MCF 10A (cell line): Measurements from ENCODE around the gene AGMO. TPM values are rescaled to one million over a fixed set of nuclear protein-coding genes. Genes with fewer than 3 reads are reported as not detected.

Experiments
- BruUV-seq: library from RNA; stranded (reverse); fragments of 400-500 nt; replicated peaks from 2 replicates; lab custom pipeline; 2021; lab: Mats Ljungman, UMichigan
- CTCF ChIA-PET: fragments of 300-600 bp; sonication (Branson Sonifier 250); formaldehyde crosslinking; extraction: SDS; loops from one replicate; lab custom pipeline; 2021; ENCODE audit warnings: antibody characterized with exemption, inconsistent platforms; lab: Yijun Ruan, JAX
- POLR2A ChIA-PET: fragments of 300-600, 350-650 bp; sonication (Branson Sonifier 250); formaldehyde crosslinking; extraction: SDS; loops from one replicate; lab custom pipeline; 2020; ENCODE audit warnings: antibody characterized with exemption, inconsistent platforms; lab: Yijun Ruan, JAX
- DNase-seq: peaks from one replicate; pipeline ENCODE4 v3.0.0-alpha.2; 2018; ENCODE audit not compliant: unreplicated experiment
- H3K27ac Mint-ChIP-seq: one replicate; pipeline ENCODE4 v1.8.0; 2022; ENCODE audit warnings: mild to moderate bottlenecking, low read depth, mixed read lengths; ENCODE audit not compliant: unreplicated experiment
- H3K27me3 Mint-ChIP-seq: one replicate; pipeline ENCODE4 v1.8.0; 2022; ENCODE audit warnings: mixed read lengths; ENCODE audit not compliant: insufficient read depth, unreplicated experiment
- H3K36me3 Mint-ChIP-seq: one replicate; pipeline ENCODE4 v1.8.0; 2022; ENCODE audit warnings: mild to moderate bottlenecking, moderate library complexity, mixed read lengths; ENCODE audit not compliant: insufficient read depth, unreplicated experiment
- H3K4me1 Mint-ChIP-seq: one replicate; pipeline ENCODE4 v1.8.0; 2022; ENCODE audit warnings: mixed read lengths; ENCODE audit not compliant: insufficient read depth, unreplicated experiment
- H3K4me3 Mint-ChIP-seq: one replicate; pipeline ENCODE4 v1.8.0; 2022; ENCODE audit warnings: mild to moderate bottlenecking, moderate library complexity, mixed read lengths; ENCODE audit not compliant: unreplicated experiment
- H3K9me3 Mint-ChIP-seq: one replicate; pipeline ENCODE4 v1.8.0; 2022; ENCODE audit warnings: mixed read lengths; ENCODE audit not compliant: unreplicated experiment
- CTCF ChIP-seq: fragments of 200-600 bp; IDR thresholded peaks from one replicate; pipeline ENCODE4 v1.8.0; 2022; ENCODE audit warnings: antibody characterized with exemption, mild to moderate bottlenecking; ENCODE audit not compliant: unreplicated experiment
- intact Hi-C: fragments of 100-400 bp; cut with micrococcal nuclease; formaldehyde crosslinking; loops from 2 replicates; pipeline ENCODE4 v1.14.1; 2022
- total RNA-seq: library from RNA; stranded (reverse); gene quantifications from 2 replicates; pipeline ENCODE4 v1.2.3, GENCODE V29; 2022

AGMO gene
- total RNA-seq, 1 experiment from 2014 or later, result not detected

- TF ChIP-seq CTCF, result no peak
- no TSS peak for BruUV-seq
- H3K27me3 Mint-ChIP-seq, result peaks cover 33% of the 10 kb centered on the region
- no peak for DNase-seq
- intact Hi-C loops, result no loop called here
- H3K9me3 Mint-ChIP-seq, result no peaks in the 10 kb centered on the region
- no peak overlapping the region for H3K4me3 Mint-ChIP-seq
- H3K36me3 Mint-ChIP-seq, result no peaks in the 10 kb centered on the region
- no peak overlapping the region for H3K27ac Mint-ChIP-seq
- POLR2A ChIA-PET, result no interaction called here
- no peaks in the 10 kb centered on the region for H3K4me1 Mint-ChIP-seq
- CTCF ChIA-PET, result interaction anchor here (1.1 kb wide), 1 partner anchor 386 kb away, joined by 3 read pairs; no protein-coding TSS in a partner anchor
These were observed 226.4 kb downstream of the AGMO start for GRCh38 chr7:15335390-15335789.

DNA sequence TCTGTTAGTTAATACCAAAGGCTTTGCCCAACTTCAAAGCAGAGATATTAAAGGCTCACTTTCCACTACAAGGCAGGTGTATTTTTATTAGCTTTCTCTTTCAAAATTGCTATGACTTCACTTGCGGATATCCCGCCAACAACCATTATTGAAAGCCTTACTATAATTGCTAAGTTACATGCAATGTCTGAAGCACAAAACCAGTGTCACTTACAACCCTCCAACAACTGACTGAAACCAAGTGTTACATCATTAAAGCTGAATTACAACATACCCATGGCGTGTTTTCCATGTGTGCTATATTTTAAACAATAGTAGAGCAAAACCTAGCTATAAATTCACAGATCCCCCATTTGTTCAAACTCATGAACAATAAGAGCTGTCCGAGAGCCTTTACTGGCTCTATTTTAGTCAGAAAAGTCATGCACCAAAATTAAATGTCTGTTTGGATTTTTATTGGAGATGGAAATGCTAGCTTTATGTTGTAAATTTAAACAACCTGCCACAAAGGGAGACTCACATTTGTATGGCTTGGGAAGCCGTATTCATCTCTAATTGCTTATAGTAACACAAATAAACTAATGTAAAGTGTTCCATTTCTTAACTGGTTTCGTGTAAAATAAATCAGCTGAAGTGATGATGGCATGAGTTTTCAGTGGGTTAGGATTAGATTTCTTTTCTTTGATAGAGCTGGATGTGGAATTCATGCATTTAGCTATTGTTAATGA lies 227.1 kb downstream of the AGMO start:
- BruUV-seq, result no TSS peak
- DNase-seq, result no peak
- no peak overlapping the region for H3K27ac Mint-ChIP-seq
- CTCF ChIA-PET, result interaction anchor here (1.1 kb wide), 1 partner anchor 386 kb away, joined by 3 read pairs; no protein-coding TSS in a partner anchor
- no peaks in the 10 kb centered on the region for H3K36me3 Mint-ChIP-seq
- POLR2A ChIA-PET, result no interaction called here
- no peaks in the 10 kb centered on the region for H3K9me3 Mint-ChIP-seq
- H3K27me3 Mint-ChIP-seq, result peaks cover 39% of the 10 kb centered on the region
- no peaks in the 10 kb centered on the region for H3K4me1 Mint-ChIP-seq
- intact Hi-C loops, result no loop called here
- no peak overlapping the region for H3K4me3 Mint-ChIP-seq
- no peak for TF ChIP-seq CTCF

DNA sequence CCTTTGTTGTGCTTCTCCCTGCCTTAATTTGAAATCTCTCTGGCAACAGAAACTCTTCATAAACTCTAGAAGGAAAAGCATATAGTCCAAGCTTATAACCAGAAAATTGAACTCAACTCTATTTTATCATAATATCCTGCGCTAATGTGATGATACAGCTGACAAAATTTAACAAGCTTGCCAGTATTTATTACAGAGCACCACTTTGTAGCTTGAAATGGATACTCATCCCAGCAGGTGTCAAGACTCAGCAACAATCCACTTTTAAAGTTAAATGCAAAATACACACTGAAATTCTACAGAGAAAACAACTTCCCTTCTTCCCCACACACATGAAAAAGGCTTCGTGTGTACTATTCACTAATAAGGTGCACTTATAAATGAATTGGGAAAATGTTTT lies 228.9 kb downstream of the AGMO start:
- H3K36me3 Mint-ChIP-seq, result no peaks in the 10 kb centered on the region
- ChIA-PET POLR2A (interaction anchor here (0.6 kb wide), 1 partner anchor 1094 kb away, joined by 3 read pairs; no protein-coding TSS in a partner anchor), CTCF (no interaction called here)
- DNase-seq, result no peak
- no peaks in the 10 kb centered on the region for H3K9me3 Mint-ChIP-seq
- no peak overlapping the region for H3K27ac Mint-ChIP-seq
- TF ChIP-seq CTCF, result no peak
- intact Hi-C loops, result no loop called here
- H3K4me1 Mint-ChIP-seq, result no peaks in the 10 kb centered on the region
- no TSS peak for BruUV-seq
- H3K27me3 Mint-ChIP-seq, result peaks cover 57% of the 10 kb centered on the region
- no peak overlapping the region for H3K4me3 Mint-ChIP-seq

DNA sequence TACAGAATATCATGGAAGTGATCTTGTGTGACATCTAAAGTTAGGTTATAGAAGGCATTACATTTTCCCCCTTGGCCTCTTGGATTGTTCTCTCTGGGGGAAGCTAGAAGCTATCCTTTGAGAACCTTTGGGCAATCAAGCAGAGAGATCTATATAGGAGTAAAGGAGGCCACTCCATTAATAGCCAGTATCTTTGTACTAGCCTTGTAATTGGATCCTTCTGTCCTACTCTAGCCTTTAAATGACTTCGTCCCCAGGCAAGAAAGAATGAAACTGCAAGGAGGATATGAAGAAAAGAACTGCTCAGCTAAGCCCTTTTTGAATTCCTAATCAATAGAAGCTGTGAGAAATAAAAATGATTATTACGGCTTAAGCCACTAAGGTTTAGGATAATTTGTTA lies 230.9 kb downstream of the AGMO start:
- BruUV-seq, result no TSS peak
- Mint-ChIP-seq H3K36me3 (no peaks in the 10 kb centered on the region), H3K27me3 (peaks cover 64% of the 10 kb centered on the region), H3K9me3 (no peaks in the 10 kb centered on the region), H3K4me3 (no peak overlapping the region), H3K27ac (no peak overlapping the region), H3K4me1 (no peaks in the 10 kb centered on the region)
- intact Hi-C loops, result no loop called here
- ChIA-PET CTCF (interaction anchor here (1.2 to 1.4 kb wide), 2 partner anchors 32 to 1101 kb away, joined by 3 to 4 read pairs; no protein-coding TSS in a partner anchor), POLR2A (no interaction called here)
- no peak for TF ChIP-seq CTCF
- DNase-seq, result no peak
